SK-N-SH (cell line): ENCODE measurements around the gene VASN. TPM values are rescaled to one million over a fixed set of nuclear protein-coding genes. Genes with fewer than 3 reads are reported as not detected.

ENCODE experiments used
- CTCF ChIA-PET: fragments of 300-600, 350-600 bp; formaldehyde crosslinking; extraction: SDS; loops from one replicate; lab custom pipeline; 2021; lab: Yijun Ruan, JAX
- POLR2A ChIA-PET: fragments of 350-600 bp; sonication (Branson Sonifier 250); formaldehyde crosslinking; extraction: SDS; loops from one replicate; lab custom pipeline; 2020; ENCODE audit warnings: antibody characterized with exemption, inconsistent platforms; lab: Yijun Ruan, JAX
- DNase-seq: peaks from one replicate; pipeline ENCODE4 v3.0.0; 2012
- H2AFZ ChIP-seq: fragments of 200-600 bp; sonication (generic); 2 replicates; pipeline ENCODE4 v1.8.1; 2016; ENCODE audit warnings: antibody characterized with exemption, mild to moderate bottlenecking, low read depth
- H3F3A ChIP-seq: fragments of 200-600 bp; sonication (generic); replicated peaks from 2 replicates; pipeline ENCODE3; 2016; ENCODE audit warnings: antibody characterized with exemption, mild to moderate bottlenecking; ENCODE audit not compliant: insufficient read depth
- H3K27ac ChIP-seq, 2 experiments: fragments of 200-500 bp in 1 of 2; fragments of 200-600 bp in 1 of 2; sonication (Bioruptor generic) in 1 of 2; sonication (generic), shearing (Covaris generic) in 1 of 2; 2 replicates each; pipeline versions ENCODE4 v1.5.1 to v1.6.1; 2014 to 2016; ENCODE audit warnings: low read depth in 2 of 2, inconsistent platforms in 1 of 2, low read length in 1 of 2, mild to moderate bottlenecking in 1 of 2, mixed read lengths in 1 of 2
- H3K27me3 ChIP-seq: fragments of 200-600 bp; sonication (generic), shearing (Covaris generic); 2 replicates; pipeline ENCODE4 v1.6.1; 2016; ENCODE audit warnings: mixed run types; ENCODE audit not compliant: insufficient read depth
- H3K36me3 ChIP-seq, 2 experiments: fragments of 200-500 bp in 1 of 2; fragments of 200-600 bp in 1 of 2; sonication (Bioruptor generic) in 1 of 2; sonication (generic) in 1 of 2; replicated peaks in 1 of 2; 2 replicates each; pipeline versions ENCODE3 to v1.5.1; 2014 to 2016; ENCODE audit warnings: low read length in 1 of 2, mild to moderate bottlenecking in 1 of 2; ENCODE audit not compliant: insufficient read depth in 2 of 2, control insufficient read depth in 1 of 2
- H3K4me1 ChIP-seq, 2 experiments: fragments of 200-500 bp in 1 of 2; fragments of 200-600 bp in 1 of 2; sonication (Bioruptor generic) in 1 of 2; sonication (generic), shearing (Covaris generic) in 1 of 2; 2 replicates each; pipeline versions ENCODE4 v1.5.1 to v1.6.1; 2014 to 2016; ENCODE audit warnings: low read depth in 1 of 2, low read length in 1 of 2, mixed run types in 1 of 2; ENCODE audit not compliant: insufficient read depth in 2 of 2, control insufficient read depth in 1 of 2
- H3K4me2 ChIP-seq: fragments of 200-600 bp; sonication (generic), shearing (Covaris generic); 2 replicates; pipeline ENCODE4 v1.6.1; 2017; ENCODE audit warnings: mixed run types
- H3K4me3 ChIP-seq, 2 experiments: fragments of 200-500 bp in 1 of 2; fragments of 200-600 bp in 1 of 2; sonication (Bioruptor generic) in 1 of 2; sonication (generic), shearing (Covaris generic) in 1 of 2; 2 replicates each; pipeline versions ENCODE4 v1.5.1 to v1.8.1; 2014 to 2016; ENCODE audit warnings: low read depth in 2 of 2, inconsistent platforms in 1 of 2, low read length in 1 of 2, mild to moderate bottlenecking in 1 of 2, mixed read lengths in 1 of 2, moderate library complexity in 1 of 2
- H3K79me2 ChIP-seq: fragments of 200-600 bp; sonication (generic); 2 replicates; pipeline ENCODE4 v1.8.1; 2017; ENCODE audit warnings: mild to moderate bottlenecking; ENCODE audit not compliant: insufficient read depth
- H3K9ac ChIP-seq: fragments of 200-600 bp; sonication (generic); 2 replicates; pipeline ENCODE4 v1.6.1; 2017; ENCODE audit warnings: mixed run types
- H3K9me2 ChIP-seq: fragments of 200-600 bp; sonication (generic); 2 replicates; pipeline ENCODE4 v1.6.1; 2017; ENCODE audit warnings: mixed run types
- H3K9me3 ChIP-seq: fragments of 200-600 bp; sonication (generic); 2 replicates; pipeline ENCODE4 v1.6.1; 2017; ENCODE audit warnings: mixed run types, mild to moderate bottlenecking, moderate library complexity
- H4K20me1 ChIP-seq: fragments of 200-600 bp; sonication (generic); 2 replicates; pipeline ENCODE4 v1.6.1; 2017; ENCODE audit warnings: mild to moderate bottlenecking, mixed run types; ENCODE audit not compliant: insufficient read depth
- CHD2 ChIP-seq: fragments of 150-350 bp; IDR thresholded peaks from 2 replicates; pipeline ENCODE4 v1.6.1; 2018; ENCODE audit warnings: low read length; ENCODE audit not compliant: partially characterized antibody
- EP300 ChIP-seq, 2 experiments: IDR thresholded peaks; 2 replicates each; pipeline versions ENCODE4 v1.4.0 to v1.6.1; 2012; ENCODE audit warnings: borderline replicate concordance in 1 of 2, low read depth in 1 of 2, low read length in 1 of 2
- GATA2 ChIP-seq: sonication (generic); formaldehyde crosslinking; IDR thresholded peaks from 2 replicates; pipeline ENCODE4 v1.5.0; 2020; ENCODE audit warnings: mild to moderate bottlenecking, missing genetic modification reagents
- MXI1 ChIP-seq: IDR thresholded peaks from 2 replicates; pipeline ENCODE4 v1.6.1; 2012; ENCODE audit warnings: mild to moderate bottlenecking, low read depth, low read length, improper control_type of control experiment
- NFIC ChIP-seq: IDR thresholded peaks from 2 replicates; pipeline ENCODE4 v1.4.0; 2012; ENCODE audit warnings: borderline replicate concordance
- RCOR1 ChIP-seq: fragments of 150-350 bp; IDR thresholded peaks from 2 replicates; pipeline ENCODE4 v1.6.1; 2017; ENCODE audit warnings: antibody characterized with exemption, low read length
- TAF1 ChIP-seq: IDR thresholded peaks from 2 replicates; pipeline ENCODE4 v1.6.1; 2012; ENCODE audit warnings: low read depth, mild to moderate bottlenecking, low read length, moderate library complexity, borderline replicate concordance
- TCF12 ChIP-seq: IDR thresholded peaks from 2 replicates; pipeline ENCODE4 v1.4.0; 2012
- TEAD4 ChIP-seq: IDR thresholded peaks from 2 replicates; pipeline ENCODE4 v1.4.0; 2012; ENCODE audit warnings: mild to moderate bottlenecking, borderline replicate concordance; ENCODE audit not compliant: insufficient read depth
- WGBS: methylation state at CpG from one replicate; pipeline ENCODE4 v1.1.6; 2017; ENCODE audit warnings: low lambda C conversion rate; 5-methylcytosine and 5-hydroxymethylcytosine counted together
- polyA plus RNA-seq, 3 experiments: library from polyadenylated mRNA; depleted of rRNA; stranded (reverse); fragments of >200 nt; gene quantifications; 2 replicates each; pipeline ENCODE4 v1.2.3, GENCODE V29; 2012
- TF ChIP-seq, protein P1 (sequence below): fragments of 200-600 bp; sonication (generic); IDR thresholded peaks from 2 replicates; pipeline ENCODE4 v1.6.1; 2017; ENCODE audit warnings: antibody characterized with exemption, mild to moderate bottlenecking, moderate library complexity
- TF ChIP-seq, protein P2 (sequence below): fragments of 150-350 bp; IDR thresholded peaks from 2 replicates; pipeline ENCODE4 v1.6.1; 2017; ENCODE audit warnings: antibody characterized with exemption, low read length, low read depth, borderline replicate concordance
- TF ChIP-seq, protein P3 (sequence below): IDR thresholded peaks from 2 replicates; pipeline ENCODE4 v1.4.0; 2012; ENCODE audit warnings: low read depth, borderline replicate concordance

The VASN gene
- polyA plus RNA-seq, 1 of the 3 experiments (the other 2 are of a cell fraction): 37.4 TPM

DNA sequence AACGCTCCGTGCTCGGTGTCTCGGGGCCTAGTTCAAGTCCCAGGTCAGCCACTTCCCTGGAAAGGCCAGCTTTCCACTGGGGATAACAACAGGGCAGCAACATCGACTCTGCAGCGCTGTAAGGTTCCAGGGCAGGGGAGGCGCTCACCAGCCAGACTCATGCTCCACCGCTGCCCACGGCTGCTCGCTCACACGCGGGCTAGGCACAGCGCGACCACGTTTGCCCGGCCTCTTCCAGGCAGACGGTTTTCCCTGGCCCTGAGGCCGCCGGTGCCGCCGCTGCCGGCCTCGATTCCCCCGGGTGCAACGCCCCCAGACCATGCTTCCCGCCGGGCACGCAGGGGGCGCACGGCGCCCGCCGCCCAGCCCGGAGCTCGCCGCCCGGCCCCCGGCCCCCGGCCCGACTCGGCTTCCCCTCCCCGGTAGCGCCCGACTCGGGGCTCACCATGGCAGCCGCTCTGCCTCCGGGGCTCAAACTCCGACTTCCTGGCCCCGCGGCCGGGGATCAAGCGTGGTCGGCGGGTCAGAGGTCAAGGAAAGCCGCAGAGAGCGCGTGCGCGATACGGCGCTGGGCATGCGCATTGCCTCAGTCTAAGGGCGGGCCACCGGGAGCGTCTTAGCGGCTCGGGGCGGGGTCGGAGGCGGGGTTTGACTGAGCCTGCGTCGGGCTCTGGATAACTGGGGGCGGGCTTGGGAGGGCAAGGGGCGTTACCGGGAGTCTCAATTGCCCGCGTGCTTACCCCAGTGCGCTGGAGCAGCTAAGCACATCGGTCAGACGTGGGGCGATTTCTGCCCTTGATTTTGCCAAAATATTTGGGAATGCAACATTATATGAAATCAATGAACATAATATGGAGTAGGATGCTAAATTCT lies 20.6 kb upstream of the VASN start, which contains the start of gene PAM16 (continued):
- TF ChIP-seq, protein P1, sequence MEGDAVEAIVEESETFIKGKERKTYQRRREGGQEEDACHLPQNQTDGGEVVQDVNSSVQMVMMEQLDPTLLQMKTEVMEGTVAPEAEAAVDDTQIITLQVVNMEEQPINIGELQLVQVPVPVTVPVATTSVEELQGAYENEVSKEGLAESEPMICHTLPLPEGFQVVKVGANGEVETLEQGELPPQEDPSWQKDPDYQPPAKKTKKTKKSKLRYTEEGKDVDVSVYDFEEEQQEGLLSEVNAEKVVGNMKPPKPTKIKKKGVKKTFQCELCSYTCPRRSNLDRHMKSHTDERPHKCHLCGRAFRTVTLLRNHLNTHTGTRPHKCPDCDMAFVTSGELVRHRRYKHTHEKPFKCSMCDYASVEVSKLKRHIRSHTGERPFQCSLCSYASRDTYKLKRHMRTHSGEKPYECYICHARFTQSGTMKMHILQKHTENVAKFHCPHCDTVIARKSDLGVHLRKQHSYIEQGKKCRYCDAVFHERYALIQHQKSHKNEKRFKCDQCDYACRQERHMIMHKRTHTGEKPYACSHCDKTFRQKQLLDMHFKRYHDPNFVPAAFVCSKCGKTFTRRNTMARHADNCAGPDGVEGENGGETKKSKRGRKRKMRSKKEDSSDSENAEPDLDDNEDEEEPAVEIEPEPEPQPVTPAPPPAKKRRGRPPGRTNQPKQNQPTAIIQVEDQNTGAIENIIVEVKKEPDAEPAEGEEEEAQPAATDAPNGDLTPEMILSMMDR: 0 out of 2 replicates have a peak, but pooled peaks have one; percentile 20
- TF ChIP-seq RCOR1: no peak
- TF ChIP-seq, protein P2, sequence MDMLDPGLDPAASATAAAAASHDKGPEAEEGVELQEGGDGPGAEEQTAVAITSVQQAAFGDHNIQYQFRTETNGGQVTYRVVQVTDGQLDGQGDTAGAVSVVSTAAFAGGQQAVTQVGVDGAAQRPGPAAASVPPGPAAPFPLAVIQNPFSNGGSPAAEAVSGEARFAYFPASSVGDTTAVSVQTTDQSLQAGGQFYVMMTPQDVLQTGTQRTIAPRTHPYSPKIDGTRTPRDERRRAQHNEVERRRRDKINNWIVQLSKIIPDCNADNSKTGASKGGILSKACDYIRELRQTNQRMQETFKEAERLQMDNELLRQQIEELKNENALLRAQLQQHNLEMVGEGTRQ: no peak
- peak; percentile 2 for TF ChIP-seq CHD2
- peak; percentile 91 for TF ChIP-seq MXI1
- TF ChIP-seq, protein P3, sequence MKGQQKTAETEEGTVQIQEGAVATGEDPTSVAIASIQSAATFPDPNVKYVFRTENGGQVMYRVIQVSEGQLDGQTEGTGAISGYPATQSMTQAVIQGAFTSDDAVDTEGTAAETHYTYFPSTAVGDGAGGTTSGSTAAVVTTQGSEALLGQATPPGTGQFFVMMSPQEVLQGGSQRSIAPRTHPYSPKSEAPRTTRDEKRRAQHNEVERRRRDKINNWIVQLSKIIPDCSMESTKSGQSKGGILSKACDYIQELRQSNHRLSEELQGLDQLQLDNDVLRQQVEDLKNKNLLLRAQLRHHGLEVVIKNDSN: no peak
- TF ChIP-seq NFIC: no peak
- TF ChIP-seq TAF1: no peak
- TF ChIP-seq TEAD4: no peak
- no peak for TF ChIP-seq EP300 (IDR thresholded peaks at IDR 0.05; ENCODE audit: borderline replicate concordance in 1 of 2, low read depth in 1 of 2, low read length in 1 of 2)

DNA sequence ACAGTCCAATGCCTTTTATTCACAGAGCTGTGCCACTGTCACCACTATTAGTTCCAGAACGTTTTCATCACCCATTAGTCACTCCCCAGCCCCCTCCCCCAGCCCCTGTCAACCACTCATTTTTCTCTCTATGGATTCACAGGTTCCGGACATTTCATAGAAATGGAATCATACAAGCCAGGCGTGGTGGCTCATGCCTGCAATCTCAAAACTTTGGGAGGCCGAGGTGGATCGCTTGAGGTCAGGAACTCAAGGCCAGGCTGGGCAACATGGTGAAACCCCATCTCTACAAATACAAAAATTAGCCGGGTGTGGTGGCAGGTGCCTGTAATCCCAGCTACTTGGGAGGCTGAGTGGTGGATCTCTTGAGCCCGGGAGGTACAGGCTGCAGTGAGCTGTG lies 19.8 kb upstream of the VASN start:
- peaks cover 42% of the 10 kb centered on the region for H3K79me2 ChIP-seq
- H3K9me2 ChIP-seq: no peaks in the 10 kb centered on the region
- 61% methylated on average over 7 of the region's 7 CpGs for WGBS
- no peak for DNase-seq
- peak overlapping the region; percentile 42; the same call in 1 of the 2 replicates for H2AFZ ChIP-seq
- peaks cover 3 to 10% of the 10 kb centered on the region in 2 experiments; a peak in 3 of 4 replicates for H3K4me1 ChIP-seq
- H3K9me3 ChIP-seq: no peaks in the 10 kb centered on the region
- H3K4me2 ChIP-seq: peak overlapping the region; percentile 93
- 0 out of 2 replicates have a peak, but pooled peaks have one; percentile 3 for TF ChIP-seq TCF12
- TF ChIP-seq GATA2 (CRISPR knock-in tag): no peak
- peak overlapping the region; percentile 13 to 83; a peak in 3 of 4 replicates for H3K27ac ChIP-seq
- peak overlapping the region in 1 of 2 experiments; percentile 85; a peak in 1 of 4 replicates for H3K4me3 ChIP-seq
- H3K9ac ChIP-seq: peak overlapping the region; percentile 55; the same call in 1 of the 2 replicates
- peaks cover 15% of the 10 kb centered on the region for H4K20me1 ChIP-seq
- H3K27me3 ChIP-seq: no peaks in the 10 kb centered on the region
- ChIA-PET CTCF (interaction anchor here (0.6 to 13.0 kb wide), 7 partner anchors 12 to 641 kb away, joined by 3 to 205 read pairs (median 10); no protein-coding TSS in a partner anchor), POLR2A (interaction anchor here (0.9 kb wide), 1 partner anchor 51 kb away, joined by 4 read pairs; no protein-coding TSS in a partner anchor)
- peaks cover 20% of the 10 kb centered on the region for H3F3A ChIP-seq
- peaks cover 0 to 2% of the 10 kb centered on the region in 2 experiments for H3K36me3 ChIP-seq
